Inflammatory macrophage (primary cell): ENCODE measurements around the gene WDR59.

ENCODE experiments used
- DNase-seq, 2 donors: peaks; one replicate each; pipeline ENCODE4 v3.0.0-alpha.2; 2020 to 2022

The WDR59 gene

DNA sequence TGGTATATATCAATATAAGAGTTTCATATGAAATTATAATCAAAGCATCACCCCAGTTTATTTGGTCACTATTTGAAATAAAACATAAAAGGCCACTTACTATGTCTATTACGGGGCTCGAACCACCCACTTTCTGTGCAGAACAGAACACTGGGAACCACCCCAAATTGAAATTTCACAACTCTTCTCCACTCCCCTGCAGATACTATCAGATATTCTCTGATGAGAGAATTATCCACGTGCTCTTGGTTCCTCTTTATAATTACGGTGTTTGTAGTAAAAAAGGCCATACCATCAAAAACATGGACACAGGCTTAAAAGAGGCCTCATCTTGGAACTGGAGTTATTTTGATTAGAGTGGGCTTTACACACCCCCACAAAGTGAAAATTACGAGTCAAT is 82.8 kb downstream of the WDR59 start:
- peak in 1 of 2 donors; percentile 3 for DNase-seq

DNA sequence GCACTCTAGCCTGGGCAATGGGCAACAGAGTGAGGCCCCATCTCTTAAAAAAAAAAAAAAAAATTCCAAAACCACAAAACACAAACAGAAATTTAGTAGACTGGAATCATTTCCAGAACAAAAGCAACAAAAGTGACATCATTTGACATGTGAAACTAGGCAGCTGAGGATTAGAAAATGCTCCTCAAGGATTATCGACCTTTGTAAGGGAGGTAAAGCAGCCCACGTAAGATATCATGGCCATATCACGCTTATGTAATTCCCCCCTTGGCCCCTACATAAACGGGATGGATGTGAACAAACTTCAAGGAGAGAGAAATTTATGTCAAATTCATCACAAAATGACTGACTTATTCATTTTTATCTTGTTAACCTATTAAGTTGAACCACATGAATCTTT is 83.3 kb downstream of the WDR59 start:
- no peak for DNase-seq

DNA sequence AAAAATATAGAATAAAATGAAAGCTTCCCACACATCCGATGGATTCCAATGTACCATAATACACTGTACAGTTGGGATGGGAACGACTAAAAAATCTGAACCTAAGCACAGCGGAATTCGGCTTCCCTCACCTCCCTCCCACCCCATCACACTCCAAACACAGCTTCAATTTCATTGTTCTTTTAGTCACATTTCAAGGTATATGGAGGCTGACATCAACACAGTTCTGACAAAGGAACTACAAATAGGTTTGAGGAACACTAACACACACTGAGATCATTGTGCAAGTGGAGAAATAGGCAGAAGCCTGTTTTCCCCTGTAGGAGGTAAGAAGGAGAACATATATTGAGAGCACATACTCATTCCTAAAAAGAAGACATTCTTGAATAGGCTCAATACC is 85.1 kb downstream of the WDR59 start:
- peak in 1 of 2 donors; percentile 42 for DNase-seq

DNA sequence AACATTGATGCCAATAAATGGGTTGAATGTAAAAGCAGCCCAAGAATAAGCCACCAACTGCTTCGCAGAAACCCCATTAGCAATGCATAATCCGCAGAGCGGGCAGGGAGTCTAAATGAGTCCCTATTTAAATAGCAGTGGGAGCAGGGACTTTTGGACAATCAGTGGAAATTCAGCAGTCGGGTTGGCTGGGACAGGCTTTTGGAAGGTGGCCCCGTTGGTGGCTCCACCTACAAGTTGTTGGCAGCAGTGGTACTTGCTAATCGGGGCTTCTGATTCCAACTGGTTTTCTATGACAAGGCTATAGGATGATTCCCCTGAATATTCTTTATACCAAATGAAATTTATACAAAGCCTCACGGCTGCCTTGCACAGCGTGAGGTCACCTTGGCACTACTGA is 86.3 kb downstream of the WDR59 start:
- DNase-seq, result no peak

DNA sequence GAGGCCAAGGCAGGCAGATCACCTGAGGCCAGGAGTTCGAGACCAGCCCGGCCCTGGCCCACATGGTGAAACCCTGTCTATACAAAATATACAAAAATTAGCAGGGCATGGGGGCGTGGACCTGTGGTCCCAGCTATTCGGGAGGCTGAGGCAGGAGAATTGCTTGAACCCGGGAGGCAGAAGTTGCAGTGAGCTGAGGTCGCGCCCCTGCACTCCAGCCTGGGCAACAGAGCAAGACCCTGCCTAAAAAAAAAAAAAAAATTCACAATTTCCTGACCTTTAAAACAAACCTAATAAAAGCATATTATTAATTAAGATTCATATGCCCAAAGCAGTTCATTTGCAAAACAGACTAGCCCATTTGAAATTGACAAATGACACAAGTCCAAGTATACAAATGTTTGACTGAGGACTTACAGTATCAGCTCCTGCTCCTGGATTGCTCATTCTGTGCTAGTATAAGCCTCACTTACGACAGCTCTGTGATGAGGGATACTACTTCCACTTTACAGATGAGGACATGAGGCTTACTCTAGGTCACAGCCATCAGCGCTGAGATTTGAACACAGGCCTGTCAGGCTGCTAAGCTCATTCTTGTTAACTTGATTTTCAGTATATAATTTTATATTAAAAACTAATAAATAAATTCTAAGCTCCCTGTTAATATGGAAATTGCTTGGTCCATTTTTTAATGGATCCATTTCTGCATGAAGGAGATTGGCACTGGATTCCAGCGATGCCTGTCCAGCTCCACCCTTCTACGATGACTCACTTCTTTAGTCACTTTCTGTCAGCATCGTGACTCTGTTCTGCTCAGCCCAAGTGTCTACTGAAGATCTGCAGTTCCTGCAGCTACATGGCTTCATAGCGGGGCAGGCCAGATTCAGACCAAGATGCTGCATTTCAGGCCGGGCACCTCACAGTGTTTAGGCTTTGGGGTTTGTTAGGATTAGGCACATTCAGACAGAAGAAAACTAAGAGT is 88.2 kb downstream of the WDR59 start:
- DNase-seq, result peak; percentile 23 to 50

DNA sequence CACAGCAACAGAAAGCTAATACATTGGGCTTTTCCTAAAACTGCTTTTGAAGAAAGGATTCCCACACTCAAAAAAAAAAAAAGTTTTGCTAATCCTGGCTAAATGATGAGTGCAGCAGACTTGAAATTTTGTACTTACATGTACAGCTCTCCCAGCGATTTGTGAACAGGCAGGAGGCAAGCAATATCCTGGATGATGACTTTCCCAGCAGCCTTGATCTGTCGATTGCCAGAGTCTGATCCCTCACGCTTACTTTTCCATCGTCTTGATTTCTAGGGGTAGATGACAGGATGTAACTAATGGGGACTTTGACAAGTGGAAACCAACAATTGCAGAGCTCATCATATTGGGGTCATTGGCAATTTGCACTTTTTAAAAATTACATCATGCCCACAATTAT is 91.4 kb downstream of the WDR59 start:
- no peak for DNase-seq

DNA sequence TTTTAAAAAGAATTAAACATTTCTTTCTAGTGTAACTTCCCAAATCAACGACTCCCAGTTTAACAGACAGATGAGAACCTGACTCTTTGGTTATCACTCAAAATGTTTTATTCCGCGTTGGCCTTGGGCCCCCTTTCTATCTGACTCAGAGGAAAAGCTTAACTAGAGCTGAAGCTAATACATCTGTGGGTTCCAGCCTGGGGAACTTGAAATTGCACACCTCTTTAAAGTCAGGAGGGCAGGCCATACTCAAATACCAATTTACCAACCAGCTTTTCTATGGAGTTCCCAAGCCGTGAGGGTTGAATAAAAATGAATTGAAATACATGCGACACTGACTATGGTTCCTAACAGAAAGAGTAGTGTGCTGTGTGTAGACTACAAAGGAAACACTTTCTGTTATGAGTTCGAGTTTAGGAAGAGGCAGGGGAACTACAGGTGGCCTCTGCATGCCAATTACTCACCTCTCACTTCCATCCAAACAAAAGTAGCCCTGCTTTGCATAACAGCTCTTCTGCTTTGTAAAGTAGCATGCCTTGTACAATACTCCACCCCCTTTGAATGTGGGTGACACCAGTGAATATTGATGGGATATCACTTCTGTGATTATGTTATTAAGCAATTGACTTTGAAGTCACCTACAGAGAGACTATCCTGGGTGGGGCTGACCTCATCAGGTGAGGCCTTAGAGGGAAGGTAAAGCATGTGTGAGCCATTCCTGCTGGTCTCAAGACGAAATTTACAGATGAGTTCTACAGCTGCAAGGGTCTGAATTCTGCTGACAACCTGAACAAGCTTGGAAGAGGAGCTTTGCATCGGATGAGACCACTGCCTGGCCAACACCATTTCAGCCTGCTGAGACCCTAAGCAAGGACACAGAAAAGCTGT is 92.1 kb downstream of the WDR59 start:
- no peak for DNase-seq

DNA sequence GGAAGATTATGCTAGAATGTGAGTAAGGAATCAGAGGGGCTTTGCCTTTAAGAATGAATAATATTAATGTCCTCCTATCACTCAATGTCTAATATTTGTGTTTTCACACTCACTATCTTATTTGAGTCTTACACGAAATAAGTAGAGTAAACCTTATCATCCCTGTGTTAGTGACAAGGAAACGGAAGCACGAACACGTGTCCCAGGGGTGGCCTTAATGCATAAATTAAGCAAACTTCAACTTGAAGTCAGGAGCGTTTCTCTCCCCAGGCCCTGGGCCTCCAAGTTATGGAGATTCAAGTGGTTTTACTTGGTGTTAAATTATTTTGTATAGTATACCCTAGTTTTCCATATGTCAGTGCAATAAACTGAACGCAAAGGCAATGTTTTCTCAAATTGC is 96.0 kb downstream of the WDR59 start:
- DNase-seq, result no peak

DNA sequence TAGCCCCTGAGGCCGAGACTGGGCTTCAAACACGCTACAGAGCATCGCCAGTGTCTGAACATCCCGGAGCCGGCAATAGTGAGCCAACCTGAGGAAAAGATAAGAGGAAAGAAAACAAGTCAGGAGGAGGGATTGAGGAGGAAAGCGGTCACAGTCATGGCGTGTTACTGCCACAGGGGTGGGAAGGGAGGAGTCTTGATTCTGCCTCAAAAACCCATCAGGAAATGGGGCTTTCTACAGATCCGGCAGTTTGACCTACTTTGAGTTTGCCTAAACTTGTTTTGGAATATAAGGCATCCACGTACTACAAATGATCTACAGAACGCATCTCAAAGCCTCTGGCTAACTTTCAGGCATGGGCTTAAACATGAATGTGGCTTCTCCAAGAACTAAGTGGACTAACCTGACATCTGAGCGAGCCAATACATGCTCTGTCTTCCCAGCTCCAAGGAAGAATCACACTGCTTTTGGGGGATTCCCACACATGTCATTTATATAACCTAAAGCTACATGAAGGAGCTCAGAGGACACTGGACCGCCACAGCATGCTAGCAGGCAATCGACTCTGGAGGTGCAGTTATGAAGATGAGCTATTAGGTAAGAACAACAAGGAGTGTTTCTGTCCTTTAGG is 96.6 kb downstream of the WDR59 start:
- no peak for DNase-seq

DNA sequence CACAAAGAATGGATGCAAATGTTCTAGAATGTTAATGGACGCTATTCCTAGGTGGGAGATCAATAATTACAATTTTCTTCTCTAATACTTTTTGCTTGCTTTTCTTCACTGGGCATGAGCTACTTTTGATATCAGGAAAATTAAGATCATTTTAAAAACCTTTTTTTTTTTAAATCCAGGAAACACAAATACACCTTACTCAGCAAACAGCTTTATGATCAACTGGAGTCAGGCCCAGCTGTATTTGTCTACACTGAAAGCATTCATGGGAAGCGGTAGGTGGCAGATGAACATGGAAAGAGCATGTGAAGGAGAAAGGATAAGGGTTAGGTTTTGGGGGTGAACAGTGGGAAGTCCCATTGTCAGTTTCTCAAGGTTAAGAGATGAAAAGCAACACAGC is 97.8 kb downstream of the WDR59 start:
- DNase-seq, result no peak

DNA sequence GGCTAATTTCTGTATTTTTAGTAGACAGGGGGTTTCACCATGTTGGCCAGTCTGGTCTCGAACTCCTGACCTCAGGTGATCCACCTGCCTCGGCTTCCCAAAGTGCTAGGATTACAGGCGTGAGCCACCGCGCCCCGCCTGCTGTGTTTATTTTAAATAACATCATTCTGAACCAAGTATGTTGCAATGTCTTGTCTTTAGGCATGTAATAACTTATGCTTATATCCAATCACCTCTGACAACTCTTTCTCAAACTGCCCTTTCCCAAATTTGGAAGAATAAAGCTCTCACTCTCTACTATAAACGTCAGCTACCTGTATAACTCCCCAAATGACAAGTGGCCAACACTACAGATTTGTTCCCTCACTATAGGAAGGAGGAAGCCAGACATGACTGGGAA is 107.2 kb downstream of the WDR59 start:
- DNase-seq, result no peak

DNA sequence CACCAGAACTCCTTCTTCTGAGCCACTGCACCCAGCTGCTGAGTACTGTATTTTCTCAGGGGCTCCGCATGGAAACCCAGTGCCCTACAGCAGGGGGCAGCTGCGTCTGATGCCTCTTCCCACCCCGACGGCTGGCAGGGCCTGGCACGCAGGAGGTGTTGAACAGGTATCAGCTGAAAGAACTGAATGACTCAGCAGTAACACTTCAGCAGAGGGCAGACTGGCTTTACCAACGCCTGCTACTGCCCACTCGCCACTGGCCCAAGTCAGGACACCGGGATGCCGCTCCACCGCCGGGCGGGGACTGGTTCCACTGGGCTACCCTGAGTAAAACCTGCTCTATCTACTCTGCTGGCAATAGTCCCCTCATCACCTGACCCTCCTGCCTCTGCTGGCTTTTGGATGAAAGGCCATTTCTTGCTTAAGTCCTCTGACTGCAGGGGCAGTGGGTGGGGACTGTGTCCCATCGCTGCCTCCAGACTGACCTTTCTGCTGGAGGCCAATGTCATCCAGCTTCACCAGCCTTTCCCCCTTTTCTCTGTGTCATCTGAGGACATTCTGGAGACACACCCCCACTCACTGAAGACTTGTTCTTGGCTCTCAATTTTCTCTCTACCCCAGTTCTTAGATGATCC is 109.9 kb downstream of the WDR59 start:
- DNase-seq, result peak in 1 of 2 donors; percentile 45

DNA sequence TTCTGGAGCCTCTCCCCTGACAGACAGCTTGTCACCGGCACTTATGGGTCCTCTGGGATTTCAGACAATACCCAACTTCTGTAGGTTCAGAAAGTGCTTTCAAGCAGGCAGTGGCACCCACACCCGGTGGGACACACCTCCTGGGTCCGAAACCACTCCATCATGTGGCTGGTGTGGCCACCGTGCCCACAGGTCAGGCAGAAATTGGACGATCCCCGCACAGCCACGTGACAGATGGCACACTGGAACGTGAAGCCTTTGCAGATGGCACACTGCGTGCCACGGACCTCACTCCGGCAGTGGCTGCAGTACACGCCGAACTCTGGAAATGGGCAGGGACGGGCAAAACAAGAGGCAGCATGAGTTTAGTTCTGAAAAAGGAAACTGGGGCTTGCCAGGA is 110.8 kb downstream of the WDR59 start:
- no peak for DNase-seq

DNA sequence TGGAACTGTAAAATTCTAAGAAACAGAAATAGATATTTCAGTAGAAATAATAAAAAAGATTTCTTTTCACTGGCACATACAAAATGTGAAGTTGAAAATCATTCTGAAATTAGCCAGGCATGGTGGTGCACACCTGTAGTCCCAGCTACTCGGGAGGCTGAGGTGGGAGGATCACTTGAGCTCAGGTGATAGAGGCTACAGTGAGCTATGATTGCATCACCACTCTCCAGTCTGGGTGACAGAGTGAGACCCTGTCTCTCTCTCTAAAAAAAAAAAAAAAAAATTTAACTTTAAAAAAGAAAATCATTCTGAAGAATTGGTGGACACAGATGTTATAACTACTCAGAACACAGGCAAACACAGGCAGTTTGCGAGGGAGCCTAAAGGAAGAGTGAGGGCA is 112.6 kb downstream of the WDR59 start:
- no peak for DNase-seq

DNA sequence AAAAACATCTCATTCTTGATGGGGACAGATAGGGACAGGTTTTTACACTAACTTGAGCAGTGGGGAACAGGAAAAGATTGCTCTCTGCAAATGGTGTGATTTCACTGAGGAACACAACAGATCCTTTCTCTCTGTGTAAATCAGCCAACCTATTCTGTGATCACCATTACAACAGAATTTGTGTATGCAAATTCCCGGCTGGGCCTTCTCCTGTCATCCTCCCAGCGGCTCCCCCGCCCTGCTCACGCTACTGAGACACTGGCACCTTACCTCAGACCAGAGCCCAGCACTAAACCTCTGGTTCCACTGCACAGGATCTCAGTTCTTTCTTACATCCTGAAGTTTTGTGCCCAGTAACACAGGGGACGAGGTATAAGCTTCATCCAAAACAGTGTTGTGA is 113.3 kb downstream of the WDR59 start:
- no peak for DNase-seq

DNA sequence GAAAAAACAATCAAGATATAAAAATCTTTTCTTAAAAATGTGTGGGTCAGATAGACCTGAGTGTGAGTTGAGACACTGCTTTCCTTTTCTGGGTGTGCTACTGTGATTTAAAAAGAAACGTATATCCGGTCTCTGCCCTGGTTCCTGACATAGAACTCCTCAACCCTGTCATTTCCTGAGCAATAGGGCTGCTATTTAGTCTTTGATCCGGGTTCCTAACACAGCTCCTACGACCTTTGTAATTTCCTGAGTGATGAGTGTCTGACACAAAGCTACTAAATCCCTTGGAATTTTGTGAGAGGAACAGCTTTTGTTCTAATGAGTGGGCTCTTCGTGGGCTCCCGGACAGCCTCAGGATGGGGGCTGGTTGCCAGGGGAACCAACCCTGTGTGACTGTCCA is 116.4 kb downstream of the WDR59 start:
- DNase-seq, result no peak

DNA sequence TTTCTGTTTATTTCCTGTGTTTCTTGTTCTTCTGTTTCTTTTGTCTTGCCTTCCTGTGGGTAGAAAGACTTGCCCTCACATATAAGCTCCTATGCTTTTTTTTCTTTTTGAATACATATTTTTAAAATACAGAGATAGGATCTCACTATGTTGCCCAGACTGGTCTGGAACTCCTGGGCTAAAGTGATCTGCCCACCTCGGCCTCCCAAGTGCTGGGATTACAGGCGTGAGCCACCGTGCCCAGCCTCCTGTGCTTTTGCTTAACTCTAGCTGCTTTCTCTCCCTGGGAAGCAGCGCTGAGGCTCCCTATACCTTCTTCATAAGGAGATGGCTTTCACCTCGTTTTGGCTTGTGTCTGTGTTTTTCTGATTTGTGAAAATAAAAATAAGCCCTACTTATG is 116.9 kb downstream of the WDR59 start:
- no peak for DNase-seq

DNA sequence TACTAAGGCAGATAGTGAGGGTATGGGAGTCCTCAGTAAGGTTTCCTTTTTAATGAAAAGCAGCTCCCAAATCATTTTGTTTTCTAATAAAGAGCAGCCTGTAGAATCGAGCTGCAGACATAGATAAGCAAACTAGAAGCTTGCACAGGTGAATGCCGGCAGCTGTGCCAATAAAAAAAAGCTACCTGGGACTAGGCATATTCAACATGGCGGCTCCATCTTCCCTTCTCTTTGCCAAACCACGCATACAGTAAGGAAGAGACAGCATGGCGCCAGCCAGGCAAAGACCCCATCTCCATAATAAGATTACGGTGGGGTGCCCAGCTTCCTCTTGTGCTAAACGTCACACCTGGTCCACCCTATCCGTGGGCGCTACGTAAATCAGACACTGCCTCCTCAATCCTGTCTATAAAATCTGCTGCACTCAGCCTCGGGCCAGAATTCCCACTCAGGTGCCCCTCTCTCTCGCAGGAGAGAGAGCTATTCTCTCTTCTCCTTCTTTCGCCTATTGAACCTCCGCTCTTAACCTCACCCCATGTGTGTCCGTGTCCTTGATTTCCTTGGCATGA is 117.6 kb downstream of the WDR59 start:
- DNase-seq, result no peak

DNA sequence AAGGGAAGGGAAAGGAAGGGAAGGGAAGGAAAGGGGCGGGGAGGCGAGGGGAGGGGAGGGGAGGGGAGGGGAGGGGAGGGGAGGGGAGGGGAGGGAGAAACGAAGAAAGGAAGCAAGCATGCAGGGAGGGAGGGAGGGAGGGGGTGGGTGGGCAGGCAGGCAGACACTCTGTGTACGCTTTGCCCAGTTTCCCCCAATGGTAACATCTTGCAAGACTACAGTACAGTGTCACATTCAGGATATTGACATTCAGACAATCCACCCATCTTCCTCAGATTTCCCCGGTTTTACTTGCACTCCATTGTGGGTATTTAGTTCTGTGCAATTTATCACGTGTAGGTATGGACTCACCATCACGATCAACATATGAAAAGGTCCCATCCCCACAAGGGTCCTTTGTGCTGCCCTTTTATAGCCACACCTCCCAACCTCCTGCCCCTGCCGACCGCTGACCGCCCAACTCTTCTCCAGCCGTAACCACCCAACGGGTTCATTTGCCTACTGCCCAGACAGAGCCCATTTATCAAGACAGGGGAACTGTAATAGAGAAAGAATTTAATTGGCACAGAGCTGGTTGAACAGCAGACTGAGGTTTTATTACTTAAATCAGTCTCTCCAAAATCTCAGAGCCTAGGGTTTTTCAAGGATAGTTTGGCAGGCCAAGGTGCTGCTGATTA is 118.9 kb downstream of the WDR59 start:
- no peak for DNase-seq

DNA sequence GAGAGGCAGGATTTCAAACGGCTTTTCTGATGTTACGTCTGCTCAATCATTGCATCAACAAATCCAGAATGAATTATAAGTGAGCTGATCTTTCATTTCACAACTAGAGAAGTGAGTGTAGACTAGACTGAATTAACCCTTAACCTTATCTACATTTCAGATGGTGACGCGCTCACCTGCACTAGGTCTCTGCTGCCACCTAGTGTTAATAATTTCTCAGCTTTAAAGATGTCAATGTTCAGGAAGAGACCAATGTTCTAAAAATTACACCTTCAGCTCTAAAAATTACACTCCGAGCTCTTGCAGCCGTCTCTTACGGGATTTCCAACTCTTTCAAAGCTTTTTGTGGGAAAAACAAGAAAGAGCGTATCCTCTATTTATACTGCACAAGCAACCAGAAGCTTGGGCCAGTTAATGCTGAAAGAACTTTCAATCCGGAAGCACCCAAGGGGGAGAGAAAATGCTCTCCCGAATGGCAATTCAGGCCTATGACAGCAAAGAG is 122.1 kb downstream of the WDR59 start:
- DNase-seq, result peak; percentile 40 to 58

DNA sequence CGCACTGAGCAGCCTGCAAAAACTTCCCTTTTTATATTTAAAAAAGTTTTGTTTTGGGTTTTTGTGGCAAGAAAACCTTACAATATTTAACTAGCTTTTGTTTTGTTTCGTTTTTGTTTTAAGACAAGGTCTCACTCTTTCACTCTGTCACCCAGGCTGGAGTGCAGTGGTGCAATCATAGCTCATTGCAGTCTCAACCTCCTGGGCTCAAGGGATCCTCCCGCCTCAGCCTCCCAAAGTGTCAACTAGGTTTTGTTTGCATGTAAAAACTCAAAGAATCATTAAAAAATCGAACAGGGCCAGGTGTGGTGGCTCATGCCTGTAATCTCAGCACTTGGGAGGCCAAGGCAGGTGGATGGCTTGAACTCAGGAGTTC is 132.4 kb downstream of the WDR59 start:
- no peak for DNase-seq
